Keratinocyte (primary cell): ENCODE measurements around the gene SUGCT.

ENCODE experiments used
- EZH2 ChIP-seq: IDR thresholded peaks from one replicate; pipeline ENCODE4 v1.6.1; 2012; ENCODE audit warnings: inconsistent platforms, mild to moderate bottlenecking, low read length, moderate library complexity
- TF ChIP-seq, protein P1 (sequence below), 3 experiments: IDR thresholded peaks in 1 of 3; conservative IDR thresholded peaks in 1 of 3; optimal IDR thresholded peaks in 1 of 3; 2 replicates in 2 of 3; 3 replicates in 1 of 3; pipeline versions ENCODE3 to v1.5.1; 2011; ENCODE audit warnings: low read length in 3 of 3, mild to moderate bottlenecking in 3 of 3, moderate library complexity in 2 of 3, control low read depth in 1 of 3, inconsistent platforms in 1 of 3; ENCODE audit not compliant: insufficient read depth in 2 of 3; ENCODE audit errors: extremely low read depth in 1 of 3

GRCh38 chr7:40447345-40447744, 312.5 kb downstream of the SUGCT start:
- TF ChIP-seq, protein P1, sequence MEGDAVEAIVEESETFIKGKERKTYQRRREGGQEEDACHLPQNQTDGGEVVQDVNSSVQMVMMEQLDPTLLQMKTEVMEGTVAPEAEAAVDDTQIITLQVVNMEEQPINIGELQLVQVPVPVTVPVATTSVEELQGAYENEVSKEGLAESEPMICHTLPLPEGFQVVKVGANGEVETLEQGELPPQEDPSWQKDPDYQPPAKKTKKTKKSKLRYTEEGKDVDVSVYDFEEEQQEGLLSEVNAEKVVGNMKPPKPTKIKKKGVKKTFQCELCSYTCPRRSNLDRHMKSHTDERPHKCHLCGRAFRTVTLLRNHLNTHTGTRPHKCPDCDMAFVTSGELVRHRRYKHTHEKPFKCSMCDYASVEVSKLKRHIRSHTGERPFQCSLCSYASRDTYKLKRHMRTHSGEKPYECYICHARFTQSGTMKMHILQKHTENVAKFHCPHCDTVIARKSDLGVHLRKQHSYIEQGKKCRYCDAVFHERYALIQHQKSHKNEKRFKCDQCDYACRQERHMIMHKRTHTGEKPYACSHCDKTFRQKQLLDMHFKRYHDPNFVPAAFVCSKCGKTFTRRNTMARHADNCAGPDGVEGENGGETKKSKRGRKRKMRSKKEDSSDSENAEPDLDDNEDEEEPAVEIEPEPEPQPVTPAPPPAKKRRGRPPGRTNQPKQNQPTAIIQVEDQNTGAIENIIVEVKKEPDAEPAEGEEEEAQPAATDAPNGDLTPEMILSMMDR (optimal IDR thresholded peaks at IDR 0.05 in 1 of 3, IDR thresholded peaks at IDR 0.05 in 1 of 3, conservative IDR thresholded peaks at IDR 0.05 in 1 of 3; ENCODE audit: extremely low read depth in 1 of 3, insufficient read depth in 2 of 3, low read length in 3 of 3), result peak in 1 of 3 experiments; percentile 40
- no peak for TF ChIP-seq EZH2
